Upper lobe of left lung (tissue), 4 donors: ENCODE data around the gene NUP107.

Experiments used
- POLR2A ChIP-seq, 4 donors: fragments of 450-650 bp; IDR thresholded peaks; one replicate each; pipeline ENCODE4 v1.5.1; 2016 to 2017; ENCODE audit warnings: antibody characterized with exemption in 4 of 4, mild to moderate bottlenecking in 2 of 4
- TF ChIP-seq, protein P1 (sequence below), 6 experiments: fragments of 450-650 bp in 4 of 6; fragments of 200-600 bp in 2 of 6; sonication (generic) in 2 of 6; IDR thresholded peaks; one replicate each; pipeline ENCODE4 v1.5.1; 2016 to 2019; ENCODE audit warnings: antibody characterized with exemption in 6 of 6

- no peak for TF ChIP-seq POLR2A (IDR thresholded peaks at IDR 0.05)
- TF ChIP-seq, protein P1, sequence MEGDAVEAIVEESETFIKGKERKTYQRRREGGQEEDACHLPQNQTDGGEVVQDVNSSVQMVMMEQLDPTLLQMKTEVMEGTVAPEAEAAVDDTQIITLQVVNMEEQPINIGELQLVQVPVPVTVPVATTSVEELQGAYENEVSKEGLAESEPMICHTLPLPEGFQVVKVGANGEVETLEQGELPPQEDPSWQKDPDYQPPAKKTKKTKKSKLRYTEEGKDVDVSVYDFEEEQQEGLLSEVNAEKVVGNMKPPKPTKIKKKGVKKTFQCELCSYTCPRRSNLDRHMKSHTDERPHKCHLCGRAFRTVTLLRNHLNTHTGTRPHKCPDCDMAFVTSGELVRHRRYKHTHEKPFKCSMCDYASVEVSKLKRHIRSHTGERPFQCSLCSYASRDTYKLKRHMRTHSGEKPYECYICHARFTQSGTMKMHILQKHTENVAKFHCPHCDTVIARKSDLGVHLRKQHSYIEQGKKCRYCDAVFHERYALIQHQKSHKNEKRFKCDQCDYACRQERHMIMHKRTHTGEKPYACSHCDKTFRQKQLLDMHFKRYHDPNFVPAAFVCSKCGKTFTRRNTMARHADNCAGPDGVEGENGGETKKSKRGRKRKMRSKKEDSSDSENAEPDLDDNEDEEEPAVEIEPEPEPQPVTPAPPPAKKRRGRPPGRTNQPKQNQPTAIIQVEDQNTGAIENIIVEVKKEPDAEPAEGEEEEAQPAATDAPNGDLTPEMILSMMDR (IDR thresholded peaks at IDR 0.05): no peak
These were observed 19.5 kb upstream of the NUP107 start for GRCh38 chr12:68667291-68667690.
